IMR-90 (cell line): ENCODE data around the gene PRXL2B. TPM values are rescaled to one million over a fixed set of nuclear protein-coding genes. Genes with fewer than 3 reads are reported as not detected.

Experiments
- ATAC-seq: fragments of 200-7000 bp; cut with Tn5 transposase; 2 replicates; pipeline ENCODE4 v1.9.1; 2020; ENCODE audit warnings: low read depth, mild to moderate bottlenecking, moderate library complexity
- BruUV-seq: library from RNA; stranded (reverse); fragments of 400-500 nt; replicated peaks from 2 replicates; lab custom pipeline; 2021; lab: Mats Ljungman, UMichigan
- CTCF ChIA-PET: fragments of 300-600 bp; formaldehyde crosslinking; extraction: SDS; loops from one replicate; lab custom pipeline; 2021; ENCODE audit warnings: antibody characterized with exemption; lab: Yijun Ruan, JAX
- POLR2A ChIA-PET: fragments of 300-600 bp; sonication (Branson Sonifier 250); formaldehyde crosslinking; loops from one replicate; lab custom pipeline; 2022; ENCODE audit warnings: antibody characterized with exemption; ENCODE audit not compliant: unreplicated experiment; lab: Charles Lee
- DNase-seq: peaks from one replicate; pipeline ENCODE4 v3.0.0; 2013
- H2AFZ ChIP-seq: replicated peaks from 2 replicates; pipeline ENCODE3; 2013; ENCODE audit warnings: low read length, mild to moderate bottlenecking; ENCODE audit not compliant: poor library complexity
- H2AK5ac ChIP-seq: 2 replicates; pipeline ENCODE4 v1.6.1; 2013; ENCODE audit warnings: low read depth, low read length, inconsistent platforms
- H2AK9ac ChIP-seq: replicated peaks from 2 replicates; pipeline ENCODE3; 2013; ENCODE audit warnings: mild to moderate bottlenecking, low read depth, low read length, moderate library complexity; ENCODE audit not compliant: poor library complexity
- H2BK120ac ChIP-seq: 2 replicates; pipeline ENCODE4 v1.6.1; 2013; ENCODE audit warnings: low read depth, low read length, inconsistent platforms
- H2BK15ac ChIP-seq: 3 replicates; pipeline ENCODE4 v1.6.1; 2013; ENCODE audit warnings: low read depth, low read length, inconsistent platforms
- H2BK20ac ChIP-seq: 2 replicates; pipeline ENCODE4 v1.6.1; 2013; ENCODE audit warnings: low read depth, mild to moderate bottlenecking, inconsistent platforms, low read length, moderate library complexity
- H2BK5ac ChIP-seq: 2 replicates; pipeline ENCODE4 v1.6.1; 2013; ENCODE audit warnings: mild to moderate bottlenecking, low read depth, low read length, inconsistent platforms; ENCODE audit not compliant: poor library complexity, severe bottlenecking
- H3K14ac ChIP-seq: replicated peaks from 2 replicates; pipeline ENCODE4 v1.6.1; 2013; ENCODE audit warnings: low read depth, low read length, inconsistent platforms
- H3K18ac ChIP-seq: 2 replicates; pipeline ENCODE4 v1.6.1; 2013; ENCODE audit warnings: low read depth, low read length, control low read depth
- H3K23ac ChIP-seq: 2 replicates; pipeline ENCODE4 v1.6.1; 2013; ENCODE audit warnings: low read depth, low read length, inconsistent platforms
- H3K27ac ChIP-seq: 2 replicates; pipeline ENCODE4 v1.5.1; 2013; ENCODE audit warnings: mild to moderate bottlenecking, control low read depth, low read length; ENCODE audit not compliant: insufficient read depth
- H3K27me3 ChIP-seq: 2 replicates; pipeline ENCODE4 v1.6.1; 2013; ENCODE audit warnings: low read length; ENCODE audit not compliant: control insufficient read depth, insufficient read depth
- H3K36me3 ChIP-seq: 2 replicates; pipeline ENCODE4 v1.6.1; 2013; ENCODE audit warnings: low read length, mixed read lengths; ENCODE audit not compliant: control insufficient read depth, insufficient read depth
- H3K4ac ChIP-seq: 2 replicates; pipeline ENCODE4 v1.6.1; 2013; ENCODE audit warnings: low read depth, low read length, inconsistent platforms
- H3K4me1 ChIP-seq: 2 replicates; pipeline ENCODE4 v1.6.1; 2013; ENCODE audit warnings: low read length, mixed read lengths; ENCODE audit not compliant: control insufficient read depth, insufficient read depth
- H3K4me2 ChIP-seq: 2 replicates; pipeline ENCODE4 v1.6.1; 2013; ENCODE audit warnings: low read depth, mild to moderate bottlenecking, control low read depth, low read length, moderate library complexity
- H3K4me3 ChIP-seq: 2 replicates; pipeline ENCODE4 v1.5.1; 2013; ENCODE audit warnings: low read depth, mild to moderate bottlenecking, control low read depth, low read length, moderate library complexity; ENCODE audit not compliant: insufficient read depth
- H3K56ac ChIP-seq: 2 replicates; pipeline ENCODE4 v1.6.1; 2013; ENCODE audit warnings: low read length, inconsistent platforms; ENCODE audit not compliant: insufficient read depth; ENCODE audit errors: extremely low read depth
- H3K79me1 ChIP-seq, 2 experiments: 2 replicates each; pipeline ENCODE4 v1.6.1; 2013; ENCODE audit warnings: low read length in 2 of 2, inconsistent platforms in 1 of 2, low read depth in 1 of 2
- H3K9ac ChIP-seq: 2 replicates; pipeline ENCODE4 v1.6.1; 2013; ENCODE audit warnings: low read depth, low read length, control low read depth
- H3K9me1 ChIP-seq: 2 replicates; pipeline ENCODE4 v1.6.1; 2013; ENCODE audit warnings: low read length, inconsistent platforms; ENCODE audit not compliant: insufficient read depth
- H3K9me3 ChIP-seq: 2 replicates; pipeline ENCODE4 v1.6.1; 2013; ENCODE audit warnings: low read length; ENCODE audit not compliant: control insufficient read depth, insufficient read depth
- H4K20me1 ChIP-seq: 2 replicates; pipeline ENCODE4 v1.6.1; 2013; ENCODE audit warnings: low read length, inconsistent platforms; ENCODE audit not compliant: insufficient read depth
- H4K5ac ChIP-seq: 2 replicates; pipeline ENCODE4 v1.6.1; 2013; ENCODE audit warnings: mild to moderate bottlenecking, low read depth, low read length, control low read depth
- H4K8ac ChIP-seq, 2 experiments: 2 replicates each; pipeline ENCODE4 v1.6.1; 2013; ENCODE audit warnings: low read depth in 2 of 2, low read length in 2 of 2, control low read depth in 1 of 2, inconsistent platforms in 1 of 2
- H4K91ac ChIP-seq: 2 replicates; pipeline ENCODE4 v1.6.1; 2013; ENCODE audit warnings: low read depth, low read length, inconsistent platforms; ENCODE audit not compliant: insufficient read depth
- CEBPB ChIP-seq: IDR thresholded peaks from 2 replicates; pipeline ENCODE4 v1.6.1; 2012; ENCODE audit warnings: low read depth, low read length, improper control_type of control experiment
- CTCF ChIP-seq: conservative IDR thresholded peaks from 2 replicates; pipeline ENCODE4 v1.5.1; 2012; ENCODE audit warnings: mild to moderate bottlenecking, low read depth, low read length, improper control_type of control experiment
- FOS ChIP-seq: fragments of 150-350 bp; IDR thresholded peaks from 2 replicates; pipeline ENCODE4 v1.6.1; 2016; ENCODE audit warnings: low read depth, low read length
- MAFK ChIP-seq: IDR thresholded peaks from 2 replicates; pipeline ENCODE4 v1.6.1; 2012; ENCODE audit warnings: low read depth, low read length, improper control_type of control experiment
- RFX5 ChIP-seq: IDR thresholded peaks from 2 replicates; pipeline ENCODE4 v1.8.0; 2012; ENCODE audit warnings: low read depth, mild to moderate bottlenecking, low read length, moderate library complexity
- WGBS, 2 experiments: methylation state at CpG; one replicate each; pipeline versions ENCODE4 v1.1.5 to v1.1.7; 2013; ENCODE audit warnings: missing lambda C conversion rate in 2 of 2; ENCODE audit not compliant: insufficient read length in 1 of 2; ENCODE audit errors: extremely low coverage in 2 of 2; 5-methylcytosine and 5-hydroxymethylcytosine counted together
- dilution Hi-C: fragments of 300-500 bp; cut with HindIII; formaldehyde crosslinking; loops from one replicate; pipeline ENCODE4 v1.14.3; 2018; ENCODE audit warnings: low sequenced_read_pairs; ENCODE audit not compliant: unreplicated experiment
- in situ Hi-C: fragments of 300-500 bp; cut with MboI; formaldehyde crosslinking; loops from 3 replicates; pipeline ENCODE4 v1.14.3; 2019; ENCODE audit warnings: low sequenced_read_pairs, inconsistent platforms, mixed read lengths
- intact Hi-C: fragments of 100-400 bp; cut with micrococcal nuclease; formaldehyde crosslinking; loops from 2 replicates; pipeline ENCODE4 v1.10.0; 2022
- polyA plus RNA-seq, 3 experiments: library from polyadenylated mRNA; depleted of rRNA; stranded (reverse); fragments of >200 nt; gene quantifications; 2 replicates each; pipeline ENCODE4 v1.2.3, GENCODE V29; 2012; ENCODE audit warnings: low replicate concordance in 1 of 3
- total RNA-seq: library from RNA; depleted of rRNA; stranded (reverse); fragments of >200 nt; gene quantifications from 2 replicates; pipeline ENCODE4 v1.2.3, GENCODE V29; 2012

The PRXL2B gene
- total and polyA plus RNA-seq, 2 of the 4 experiments (the other 2 are of a cell fraction), result 10.9 to 22.3 TPM

- H4K20me1 ChIP-seq, result no peaks in the 10 kb centered on the region
- no peak overlapping the region for H3K9ac ChIP-seq
- no peak overlapping the region for H4K8ac ChIP-seq
- H2BK20ac ChIP-seq, result no peak overlapping the region
- H3K79me1 ChIP-seq, result 0 out of 4 replicates have a peak, but pooled peaks cover 0 to 2% of the 10 kb centered on the region in 2 experiments
- CTCF ChIA-PET, result no interaction called here
- no peak overlapping the region for H2BK15ac ChIP-seq
- no peak overlapping the region for H3K4me2 ChIP-seq
- H2BK5ac ChIP-seq, result no peak overlapping the region
- no peak overlapping the region for H2AK9ac ChIP-seq
- H3K9me3 ChIP-seq, result no peaks in the 10 kb centered on the region
- H2AFZ ChIP-seq, result no peak overlapping the region
- WGBS, 2 experiments, result no CpG with 5 or more reads among the region's 4 CpGs
- ATAC-seq (no peak), DNase-seq (no peak)
- no peak overlapping the region for H4K91ac ChIP-seq
- dilution Hi-C loops (no loop called here), in situ Hi-C loops (no loop called here), intact Hi-C loops (no loop called here)
- no peak overlapping the region for H3K14ac ChIP-seq
- no peak overlapping the region for H3K18ac ChIP-seq
- POLR2A ChIA-PET, result no interaction called here
- no peaks in the 10 kb centered on the region for H3K36me3 ChIP-seq
- no peak overlapping the region for H3K4me3 ChIP-seq
- no peak overlapping the region for H3K56ac ChIP-seq
- TF ChIP-seq FOS (no peak), CTCF (no peak), RFX5 (no peak), CEBPB (no peak), MAFK (no peak)
- BruUV-seq, result no TSS peak
- H3K4me1 ChIP-seq, result peaks cover 2% of the 10 kb centered on the region; the same call in 1 of the 2 replicates
- no peak overlapping the region for H3K23ac ChIP-seq
- H4K5ac ChIP-seq, result no peak overlapping the region
- no peak overlapping the region for H3K27ac ChIP-seq
- H2AK5ac ChIP-seq, result no peak overlapping the region
- H3K4ac ChIP-seq, result no peak overlapping the region
- no peak overlapping the region for H2BK120ac ChIP-seq
- H3K9me1 ChIP-seq, result peaks cover under 1% of the 10 kb centered on the region; the same call in 1 of the 2 replicates
- peaks cover 16% of the 10 kb centered on the region for H3K27me3 ChIP-seq
Observed at GRCh38 chr1:2578758-2579118, 7.8 kb upstream of the PRXL2B start.
